Neutrophil (primary cell): ENCODE measurements around the gene SGK1.

Experiments used
- H3K27ac ChIP-seq: fragments of 200-600 bp; sonication (generic); 2 replicates; pipeline ENCODE4 v1.5.1; 2016; ENCODE audit warnings: mild to moderate bottlenecking, moderate library complexity
- H3K27me3 ChIP-seq: fragments of 200-600 bp; sonication (generic); 2 replicates; pipeline ENCODE4 v1.6.0; 2016; ENCODE audit warnings: mild to moderate bottlenecking
- H3K36me3 ChIP-seq: fragments of 200-600 bp; sonication (generic); 2 replicates; pipeline ENCODE4 v1.5.1; 2017
- H3K4me1 ChIP-seq, 2 experiments: fragments of 200-600 bp in 1 of 2; sonication (generic) in 1 of 2; 1 replicate in 1 of 2; 2 replicates in 1 of 2; pipeline versions ENCODE4 v1.5.1 to v1.6.1; 2013 to 2016; ENCODE audit warnings: low read depth in 1 of 2, low read length in 1 of 2, mild to moderate bottlenecking in 1 of 2, moderate library complexity in 1 of 2; ENCODE audit not compliant: control insufficient read depth in 1 of 2, insufficient read depth in 1 of 2
- H3K4me3 ChIP-seq, 2 experiments: fragments of 200-600 bp in 1 of 2; sonication (generic) in 1 of 2; 1 replicate in 1 of 2; 2 replicates in 1 of 2; pipeline ENCODE4 v1.5.1; 2013 to 2016; ENCODE audit warnings: low read depth in 1 of 2, low read length in 1 of 2, mild to moderate bottlenecking in 1 of 2, moderate library complexity in 1 of 2
- H3K9me3 ChIP-seq: fragments of 200-600 bp; sonication (generic); 2 replicates; pipeline ENCODE4 v1.5.1; 2016
- CTCF ChIP-seq: fragments of 200-600 bp; sonication (generic); IDR thresholded peaks from 2 replicates; pipeline ENCODE4 v1.5.1; 2016; ENCODE audit warnings: antibody characterized with exemption

Gene SGK1

GRCh38 chr6:134272374-134272773, 45.5 kb downstream of the SGK1 start:
- H3K27me3 ChIP-seq: no peaks in the 10 kb centered on the region
- H3K4me1 ChIP-seq: peaks cover 16 to 51% of the 10 kb centered on the region in 2 experiments
- peak overlapping the region; percentile 78 for H3K27ac ChIP-seq
- H3K4me3 ChIP-seq: no peak overlapping the region
- H3K36me3 ChIP-seq: no peaks in the 10 kb centered on the region
- H3K9me3 ChIP-seq: no peaks in the 10 kb centered on the region
- TF ChIP-seq CTCF: no peak

- no peaks in the 10 kb centered on the region for H3K36me3 ChIP-seq
- no peaks in the 10 kb centered on the region for H3K9me3 ChIP-seq
- no peaks in the 10 kb centered on the region for H3K27me3 ChIP-seq
- no peak overlapping the region for H3K4me3 ChIP-seq
- no peak for TF ChIP-seq CTCF
- peaks cover 0 to 17% of the 10 kb centered on the region in 2 experiments for H3K4me1 ChIP-seq
- no peak overlapping the region for H3K27ac ChIP-seq
These were observed 50.0 kb downstream of the SGK1 start for GRCh38 chr6:134267917-134268361.

- Histone ChIP-seq H3K4me1 (peaks cover 0 to 6% of the 10 kb centered on the region in 2 experiments), H3K27me3 (no peaks in the 10 kb centered on the region), H3K9me3 (no peaks in the 10 kb centered on the region), H3K36me3 (no peaks in the 10 kb centered on the region), H3K4me3 (no peak overlapping the region), H3K27ac (no peak overlapping the region)
- no peak for TF ChIP-seq CTCF
These were observed 51.1 kb downstream of the SGK1 start for GRCh38 chr6:134266776-134267175.

GRCh38 chr6:134261766-134262165, 56.1 kb downstream of the SGK1 start:
- TF ChIP-seq CTCF: no peak
- no peaks in the 10 kb centered on the region for H3K9me3 ChIP-seq

GRCh38 chr6:134258849-134259306, 59.0 kb downstream of the SGK1 start:
- no peak overlapping the region for H3K27ac ChIP-seq
- no peak for TF ChIP-seq CTCF
- no peaks in the 10 kb centered on the region for H3K4me1 ChIP-seq
- no peaks in the 10 kb centered on the region for H3K9me3 ChIP-seq
- H3K36me3 ChIP-seq: no peaks in the 10 kb centered on the region
- no peak overlapping the region for H3K4me3 ChIP-seq
- no peaks in the 10 kb centered on the region for H3K27me3 ChIP-seq

More at GRCh38 chr6:134261766-134262165, 56.1 kb downstream of the SGK1 start:
- H3K4me3 ChIP-seq: no peak overlapping the region
- no peak overlapping the region for H3K27ac ChIP-seq
- no peaks in the 10 kb centered on the region for H3K4me1 ChIP-seq
- no peaks in the 10 kb centered on the region for H3K27me3 ChIP-seq
- H3K36me3 ChIP-seq: no peaks in the 10 kb centered on the region

GRCh38 chr6:134257516-134257915, 60.4 kb downstream of the SGK1 start:
- H3K36me3 ChIP-seq: no peaks in the 10 kb centered on the region

More at GRCh38 chr6:134257516-134257915, 60.4 kb downstream of the SGK1 start:
- TF ChIP-seq CTCF: no peak
- Histone ChIP-seq H3K4me3 (no peak overlapping the region), H3K27ac (no peak overlapping the region), H3K4me1 (no peaks in the 10 kb centered on the region), H3K27me3 (no peaks in the 10 kb centered on the region), H3K9me3 (no peaks in the 10 kb centered on the region)
